ENCODE data around the gene G3BP2.

- TF ChIP-seq FOSL1 (CRISPR knock-in tag; IDR thresholded peaks at IDR 0.05; ENCODE audit: borderline replicate concordance) (no peak), THAP9 (CRISPR knock-in tag; IDR thresholded peaks at IDR 0.05; ENCODE audit: borderline replicate concordance) (no peak), NFYB (CRISPR knock-in tag; IDR thresholded peaks at IDR 0.05) (no peak), ZNF558 (CRISPR knock-in tag; IDR thresholded peaks at IDR 0.05; ENCODE audit: borderline replicate concordance) (no peak), PHF8 (CRISPR knock-in tag; IDR thresholded peaks at IDR 0.05) (no peak), MTF1 (CRISPR knock-in tag; IDR thresholded peaks at IDR 0.05) (no peak), TOE1 (CRISPR knock-in tag; IDR thresholded peaks at IDR 0.05) (no peak), MAZ (IDR thresholded peaks at IDR 0.05; ENCODE audit: borderline replicate concordance, low read depth, low read length) (no peak), MAZ (CRISPR knock-in tag; IDR thresholded peaks at IDR 0.05; ENCODE audit: low read depth) (no peak), ZNF549 (CRISPR knock-in tag; IDR thresholded peaks at IDR 0.05) (no peak), BRD4 (CRISPR knock-in tag; IDR thresholded peaks at IDR 0.05) (no peak), ZNF274 (CRISPR knock-in tag; IDR thresholded peaks at IDR 0.05) (no peak), TEF (CRISPR knock-in tag; IDR thresholded peaks at IDR 0.05) (no peak), MAX (IDR thresholded peaks at IDR 0.05) (no peak)
Observed at GRCh38 chr4:75621715-75622114, 51.5 kb downstream of the G3BP2 start.

Data from HepG2 (cell line).